Upper lobe of left lung (tissue), 6 donors: Measurements from ENCODE around the gene PAPOLG. TPM values are rescaled to one million over a fixed set of nuclear protein-coding genes. Genes with fewer than 3 reads are reported as not detected.
A peak's percentile ranks its signal among the peaks of the same experiment; 100 is the strongest.
"Not testable (repeated sequence)": the region's sequence is repeated elsewhere in the genome, so short reads cannot be mapped to it uniquely, and the experiment has no call there.

Experiments used
- ATAC-seq, 2 donors: fragments of 200-7000 bp; cut with Tn5 transposase; one replicate each; pipeline ENCODE4 v1.9.1; 2022; ENCODE audit warnings: mild to moderate bottlenecking in 2 of 2, moderate library complexity in 2 of 2; ENCODE audit not compliant: low FRiP score in 2 of 2
- DNase-seq, 2 donors: peaks; one replicate each; pipeline ENCODE4 v3.0.0-alpha.2; 2019 to 2020
- H3K27ac ChIP-seq, 4 donors: fragments of 200-600 bp; sonication (generic); one replicate each; pipeline ENCODE4 v1.5.1; 2016 to 2019
- H3K27me3 ChIP-seq, 4 donors: fragments of 200-600 bp; sonication (generic); one replicate each; pipeline ENCODE4 v1.5.1; 2017 to 2019
- H3K36me3 ChIP-seq, 4 donors: fragments of 200-600 bp; sonication (generic); one replicate each; pipeline ENCODE4 v1.5.1; 2016 to 2019
- H3K4me1 ChIP-seq, 4 donors: fragments of 200-600 bp; sonication (generic); one replicate each; pipeline ENCODE4 v1.5.1; 2018 to 2019
- H3K4me3 ChIP-seq, 4 donors: fragments of 200-600 bp; sonication (generic); one replicate each; pipeline ENCODE4 v1.5.1; 2017 to 2019; ENCODE audit warnings: mild to moderate bottlenecking in 2 of 4, moderate library complexity in 1 of 4
- H3K9me3 ChIP-seq, 4 donors: fragments of 200-600 bp; sonication (generic); one replicate each; pipeline ENCODE4 v1.5.1; 2018 to 2019
- EP300 ChIP-seq, 4 donors: sonication (generic); formaldehyde crosslinking; IDR thresholded peaks; one replicate each; pipeline ENCODE4 v1.5.1; 2017; ENCODE audit warnings: antibody characterized with exemption in 4 of 4, control low read depth in 2 of 4
- POLR2A ChIP-seq, 4 donors: fragments of 450-650 bp; IDR thresholded peaks; one replicate each; pipeline ENCODE4 v1.5.1; 2016 to 2017; ENCODE audit warnings: antibody characterized with exemption in 4 of 4, mild to moderate bottlenecking in 2 of 4
- POLR2AphosphoS5 ChIP-seq, 2 donors: sonication (generic); formaldehyde crosslinking; IDR thresholded peaks; one replicate each; pipeline ENCODE4 v1.5.1; 2017; ENCODE audit warnings: antibody characterized with exemption in 2 of 2
- WGBS, 2 donors: methylation state at CpG; one replicate each; pipeline ENCODE4 v1.1.5; 2017 to 2018; 5-methylcytosine and 5-hydroxymethylcytosine counted together
- total RNA-seq, 6 donors: library from RNA; depleted of rRNA in 4 of 6; stranded (reverse); fragments of >200 nt in 4 of 6; gene quantifications; one replicate each; pipeline versions ENCODE4 v1.1.0 to v1.2.1, GENCODE V29; 2016 to 2021
- TF ChIP-seq, protein P1 (sequence below), 6 experiments: fragments of 450-650 bp in 4 of 6; fragments of 200-600 bp in 2 of 6; sonication (generic) in 2 of 6; IDR thresholded peaks; one replicate each; pipeline ENCODE4 v1.5.1; 2016 to 2019; ENCODE audit warnings: antibody characterized with exemption in 6 of 6
- donor health status: DM: no; HTN: no; CAD: no; lungs with moderate emphysema.
- donor health status: DM: no; HTN: yes; CAD: no; lungs with severe emphysema.

PAPOLG gene
- total RNA-seq, 6 donors from 2014 or later, result 9.6 to 23.0 (median 12.8) TPM

DNA sequence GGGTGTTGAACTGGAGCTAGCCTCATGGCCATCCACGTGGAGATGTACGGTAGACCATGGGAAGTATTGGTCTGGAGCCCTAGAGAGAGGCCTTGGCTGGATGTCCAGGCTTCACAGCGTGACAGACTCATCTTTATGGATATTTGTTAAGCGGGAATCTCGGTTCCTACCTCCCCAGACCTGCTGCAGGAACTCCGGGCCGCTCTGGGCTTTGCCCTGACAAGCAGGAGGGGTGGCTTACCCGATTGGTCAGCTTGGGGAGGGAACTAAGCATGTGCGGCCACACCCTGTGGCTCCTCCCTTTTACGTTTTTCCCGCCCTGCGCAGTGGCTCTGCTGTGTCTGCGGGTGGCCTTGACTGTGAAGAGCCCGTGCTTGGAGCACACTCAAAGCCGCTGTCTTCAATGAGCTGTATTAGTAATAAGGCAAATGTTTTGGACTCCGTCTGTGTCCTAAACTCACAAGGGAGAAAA, 52.3 kb downstream of the PAPOLG start:
- ATAC-seq (no peak), DNase-seq (no peak)
- Histone ChIP-seq H3K4me3 (no peak overlapping the region), H3K4me1 (peaks cover 0 to 6% (median 2%) of the 10 kb centered on the region in 4 donors), H3K27me3 (no peaks in the 10 kb centered on the region), H3K9me3 (no peaks in the 10 kb centered on the region), H3K36me3 (no peaks in the 10 kb centered on the region), H3K27ac (no peak overlapping the region)
- 94 to 99% methylated on average over 11 to 16 of the region's 16 CpGs for WGBS, 2 donors
- TF ChIP-seq POLR2AphosphoS5 (IDR thresholded peaks at IDR 0.05) (no peak), EP300 (IDR thresholded peaks at IDR 0.05) (no peak), POLR2A (IDR thresholded peaks at IDR 0.05) (no peak)
- TF ChIP-seq, protein P1, sequence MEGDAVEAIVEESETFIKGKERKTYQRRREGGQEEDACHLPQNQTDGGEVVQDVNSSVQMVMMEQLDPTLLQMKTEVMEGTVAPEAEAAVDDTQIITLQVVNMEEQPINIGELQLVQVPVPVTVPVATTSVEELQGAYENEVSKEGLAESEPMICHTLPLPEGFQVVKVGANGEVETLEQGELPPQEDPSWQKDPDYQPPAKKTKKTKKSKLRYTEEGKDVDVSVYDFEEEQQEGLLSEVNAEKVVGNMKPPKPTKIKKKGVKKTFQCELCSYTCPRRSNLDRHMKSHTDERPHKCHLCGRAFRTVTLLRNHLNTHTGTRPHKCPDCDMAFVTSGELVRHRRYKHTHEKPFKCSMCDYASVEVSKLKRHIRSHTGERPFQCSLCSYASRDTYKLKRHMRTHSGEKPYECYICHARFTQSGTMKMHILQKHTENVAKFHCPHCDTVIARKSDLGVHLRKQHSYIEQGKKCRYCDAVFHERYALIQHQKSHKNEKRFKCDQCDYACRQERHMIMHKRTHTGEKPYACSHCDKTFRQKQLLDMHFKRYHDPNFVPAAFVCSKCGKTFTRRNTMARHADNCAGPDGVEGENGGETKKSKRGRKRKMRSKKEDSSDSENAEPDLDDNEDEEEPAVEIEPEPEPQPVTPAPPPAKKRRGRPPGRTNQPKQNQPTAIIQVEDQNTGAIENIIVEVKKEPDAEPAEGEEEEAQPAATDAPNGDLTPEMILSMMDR (IDR thresholded peaks at IDR 0.05), result no peak

DNA sequence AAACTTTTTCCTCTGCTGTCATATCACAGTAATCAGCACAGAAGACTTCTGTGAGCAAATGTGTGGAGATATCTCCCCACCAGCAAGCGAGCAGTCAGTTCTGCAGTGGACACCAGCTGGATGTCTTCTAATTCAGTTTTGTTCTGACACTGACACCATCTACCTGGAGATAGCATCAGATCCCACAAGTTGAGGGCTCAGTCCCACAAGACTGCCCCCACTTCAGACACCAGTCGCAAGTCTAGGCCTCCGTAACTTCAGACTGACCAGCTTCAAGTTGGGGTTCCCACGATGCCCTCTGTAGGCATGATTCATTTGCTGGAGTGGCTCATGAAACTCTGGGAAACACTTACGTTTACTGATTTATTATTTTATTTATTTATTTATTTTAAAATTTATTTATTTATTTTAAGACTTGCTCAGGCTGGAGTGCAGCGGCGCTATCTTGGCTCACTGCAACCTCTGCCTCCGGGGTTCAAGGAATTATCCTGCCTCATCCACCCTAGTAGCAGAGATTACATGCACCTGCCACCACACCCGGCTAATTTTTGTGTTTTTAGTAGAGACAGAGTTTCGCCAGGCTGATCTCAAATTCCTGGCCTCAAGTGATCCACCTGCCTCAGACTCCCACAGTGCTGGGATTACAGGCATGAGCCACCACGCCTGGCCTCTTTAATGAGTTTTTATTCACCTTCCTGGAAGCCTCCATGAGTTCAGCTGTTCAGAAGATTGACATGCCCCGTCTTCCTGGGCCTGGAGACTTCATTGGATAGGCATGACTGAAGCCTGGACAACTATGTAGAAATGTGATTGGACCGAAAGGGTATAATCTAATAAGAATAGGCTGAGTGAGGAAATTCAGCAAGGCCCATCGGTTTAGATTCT, 55.7 kb downstream of the PAPOLG start:
- H3K9me3 ChIP-seq, result no peaks in the 10 kb centered on the region
- DNase-seq (no peak), ATAC-seq (no peak)
- 89% methylated on average over 14 of the region's 14 CpGs for WGBS, 2 donors
- H3K27me3 ChIP-seq, result no peaks in the 10 kb centered on the region
- H3K36me3 ChIP-seq, result no peaks in the 10 kb centered on the region
- no peak overlapping the region for H3K27ac ChIP-seq
- TF ChIP-seq EP300 (IDR thresholded peaks at IDR 0.05) (no peak), POLR2AphosphoS5 (IDR thresholded peaks at IDR 0.05) (no peak), POLR2A (IDR thresholded peaks at IDR 0.05) (no peak)
- TF ChIP-seq, protein P1 (IDR thresholded peaks at IDR 0.05), result no peak
- peaks cover 0 to 5% (median 2%) of the 10 kb centered on the region in 4 donors for H3K4me1 ChIP-seq
- no peak overlapping the region for H3K4me3 ChIP-seq

- DNase-seq, ATAC-seq, H3K27me3 ChIP-seq, H3K9me3 ChIP-seq, H3K4me3 ChIP-seq, H3K27ac ChIP-seq, H3K36me3 ChIP-seq, H3K4me1 ChIP-seq: not testable (repeated sequence)
- WGBS, 2 donors, result 92 to 95% methylated on average over 9 of the region's 9 CpGs
Observed at GRCh38 chr2:60817191-60817590, 61.1 kb downstream of the PAPOLG start.

- ATAC-seq (no peak), DNase-seq (no peak)
- no peak overlapping the region for H3K27ac ChIP-seq
- 64% methylated on average over 4 of the region's 4 CpGs for WGBS, 2 donors
- H3K36me3 ChIP-seq, result no peaks in the 10 kb centered on the region
- H3K9me3 ChIP-seq, result no peaks in the 10 kb centered on the region
- H3K4me3 ChIP-seq, result no peak overlapping the region
- no peaks in the 10 kb centered on the region for H3K4me1 ChIP-seq
- TF ChIP-seq, protein P1 (IDR thresholded peaks at IDR 0.05), result peak in 2 of 6 experiments; percentile 12 to 14
- no peak for TF ChIP-seq EP300 (IDR thresholded peaks at IDR 0.05)
- no peaks in the 10 kb centered on the region for H3K27me3 ChIP-seq
Observed at GRCh38 chr2:60818272-60818671, 62.2 kb downstream of the PAPOLG start.

GRCh38 chr2:60819155-60819862, 63.2 kb downstream of the PAPOLG start:
- TF ChIP-seq, protein P1 (IDR thresholded peaks at IDR 0.05), result no peak
- TF ChIP-seq EP300 (IDR thresholded peaks at IDR 0.05) (no peak), POLR2AphosphoS5 (IDR thresholded peaks at IDR 0.05) (no peak), POLR2A (IDR thresholded peaks at IDR 0.05) (no peak)
- no peaks in the 10 kb centered on the region for H3K4me1 ChIP-seq
- no peaks in the 10 kb centered on the region for H3K9me3 ChIP-seq
- peak in 1 of 2 donors; percentile 50 for DNase-seq
- H3K4me3 ChIP-seq, result no peak overlapping the region
- no peaks in the 10 kb centered on the region for H3K36me3 ChIP-seq
- no peaks in the 10 kb centered on the region for H3K27me3 ChIP-seq
- ATAC-seq, result no peak
- 68 to 83% methylated on average over 15 of the region's 15 CpGs for WGBS, 2 donors
- peak overlapping the region in 1 of 4 donors; percentile 65 for H3K27ac ChIP-seq
